NCI-H82 treated with DMSO at 0.1 percent for 48 hours (cell line): ENCODE data around the gene JSRP1.

Experiments
- DNase-seq: peaks from one replicate; lab custom pipeline; 2025; ENCODE audit not compliant: unreplicated experiment; lab: John Stamatoyannopoulos, UW

Gene JSRP1

DNA sequence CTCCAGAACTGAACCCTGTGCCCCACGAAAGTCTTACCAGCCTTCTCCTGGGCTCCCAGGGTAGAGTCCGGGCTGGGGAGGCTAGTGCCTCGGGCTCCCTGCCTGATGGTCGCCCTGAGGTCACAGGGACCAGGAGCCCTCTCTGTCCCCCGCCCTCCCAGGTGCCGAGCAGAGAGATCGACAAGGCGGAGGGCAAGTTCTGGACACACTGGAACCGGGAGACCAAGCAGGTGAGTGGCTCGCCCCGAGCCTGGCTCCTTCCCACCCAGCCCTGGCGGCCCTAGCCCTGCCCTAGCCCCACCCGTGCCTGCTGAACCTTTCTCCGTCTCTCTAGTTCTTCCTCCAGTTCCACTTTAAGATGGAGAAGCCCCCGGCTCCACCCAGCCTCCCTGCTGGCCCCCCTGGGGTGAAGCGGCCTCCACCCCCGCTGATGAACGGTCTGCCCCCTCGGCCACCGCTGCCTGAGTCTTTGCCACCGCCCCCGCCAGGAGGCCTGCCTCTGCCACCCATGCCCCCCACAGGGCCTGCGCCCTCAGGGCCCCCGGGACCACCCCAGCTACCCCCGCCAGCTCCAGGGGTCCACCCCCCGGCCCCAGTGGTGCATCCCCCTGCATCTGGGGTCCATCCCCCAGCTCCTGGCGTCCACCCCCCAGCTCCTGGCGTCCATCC lies 8.7 kb downstream of the JSRP1 start:
- no peak for DNase-seq

DNA sequence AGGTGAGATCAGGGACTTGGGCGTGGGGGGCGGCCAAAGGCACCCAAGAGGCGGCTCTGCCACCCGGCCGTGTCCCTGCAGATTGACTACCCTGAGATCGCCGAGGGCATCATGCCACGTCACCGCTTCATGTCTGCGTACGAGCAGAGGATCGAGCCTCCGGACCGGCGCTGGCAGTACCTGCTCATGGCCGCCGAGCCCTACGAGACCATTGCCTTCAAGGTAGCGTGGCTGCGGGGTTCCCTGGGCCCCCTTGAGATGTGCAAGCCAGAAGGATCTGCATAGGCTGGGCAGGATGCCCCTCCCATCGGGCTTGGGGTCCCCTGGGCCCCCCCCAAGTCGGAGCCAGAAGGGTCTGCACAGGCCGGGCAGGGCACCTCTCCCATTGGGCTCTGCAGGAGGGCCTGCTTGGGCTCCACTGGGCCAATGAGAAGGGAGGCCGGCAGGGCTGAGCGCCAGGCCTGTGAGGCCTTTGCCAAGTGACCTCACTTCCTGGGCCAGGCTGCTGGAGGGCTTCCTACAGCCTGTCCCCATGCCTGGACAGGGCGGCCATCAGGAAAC lies 9.3 kb downstream of the JSRP1 start:
- DNase-seq = no peak

DNA sequence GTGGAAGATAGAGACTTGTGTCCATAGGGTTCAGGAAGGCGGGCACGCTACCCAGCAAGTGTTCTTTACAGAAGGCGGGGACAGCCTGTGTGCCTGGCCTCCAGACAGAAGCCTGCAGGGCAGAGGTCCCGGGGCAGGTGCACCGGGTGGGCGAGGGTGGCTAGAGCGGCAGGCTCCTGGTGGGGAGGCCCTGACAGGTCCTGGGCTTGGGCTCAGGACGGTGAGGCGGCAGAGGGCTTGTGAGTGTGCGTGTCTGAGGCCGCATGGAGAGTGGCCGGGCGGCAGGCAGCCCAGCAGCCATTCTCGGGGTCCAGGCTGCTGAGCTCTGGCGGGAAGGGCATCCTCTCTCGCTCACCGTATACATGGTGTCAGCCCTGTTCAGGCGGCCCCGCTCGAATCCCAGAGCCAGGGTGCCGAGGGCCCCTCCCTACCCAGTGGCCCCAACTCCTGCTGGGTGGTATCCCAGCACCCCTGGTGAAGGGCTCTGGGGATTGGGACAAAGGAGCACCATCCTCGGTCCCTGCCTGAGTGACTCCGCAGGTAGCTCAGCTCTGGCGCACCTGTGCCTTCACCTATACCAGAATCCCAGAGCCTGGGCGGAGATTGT lies 10.1 kb downstream of the JSRP1 start:
- DNase-seq = no peak

DNA sequence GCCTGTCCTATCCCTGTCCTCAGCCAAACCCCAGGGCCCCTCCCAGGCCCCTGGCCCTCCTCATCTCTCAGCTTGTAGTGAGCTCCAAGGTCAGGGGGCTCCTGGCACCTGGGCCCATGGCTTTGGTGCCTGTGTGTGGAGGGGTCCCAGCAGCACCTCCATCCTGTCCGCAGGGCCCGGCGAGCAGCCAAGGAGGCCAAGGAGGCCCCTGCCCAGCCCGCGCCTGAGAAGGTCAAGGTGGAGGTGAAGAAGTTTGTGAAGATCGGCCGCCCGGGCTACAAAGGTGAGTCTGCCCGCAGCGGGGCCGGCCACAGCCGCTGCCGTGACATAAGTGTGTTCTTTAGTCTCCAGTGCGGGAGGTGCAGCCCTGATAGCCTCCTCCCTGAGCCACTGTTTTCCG lies 10.9 kb downstream of the JSRP1 start:
- no peak for DNase-seq

DNA sequence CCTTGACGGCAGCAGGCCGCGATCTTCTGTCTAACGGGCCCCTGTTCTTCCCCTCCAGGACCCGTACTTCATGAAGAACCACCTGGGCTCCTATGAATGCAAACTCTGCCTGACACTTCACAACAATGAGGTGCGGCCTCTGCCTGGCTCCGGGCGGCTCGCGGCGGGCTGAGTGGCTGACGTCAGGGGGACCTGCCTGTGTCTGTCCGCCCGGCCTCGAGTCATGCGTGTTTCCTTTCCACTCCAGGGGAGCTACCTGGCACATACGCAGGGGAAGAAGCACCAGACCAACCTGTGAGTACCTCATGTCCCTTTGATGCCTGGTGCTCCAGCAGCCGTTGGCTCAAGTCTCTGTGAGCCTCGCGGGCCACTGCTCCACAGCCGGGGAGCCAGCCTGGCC lies 11.7 kb downstream of the JSRP1 start:
- no peak for DNase-seq

DNA sequence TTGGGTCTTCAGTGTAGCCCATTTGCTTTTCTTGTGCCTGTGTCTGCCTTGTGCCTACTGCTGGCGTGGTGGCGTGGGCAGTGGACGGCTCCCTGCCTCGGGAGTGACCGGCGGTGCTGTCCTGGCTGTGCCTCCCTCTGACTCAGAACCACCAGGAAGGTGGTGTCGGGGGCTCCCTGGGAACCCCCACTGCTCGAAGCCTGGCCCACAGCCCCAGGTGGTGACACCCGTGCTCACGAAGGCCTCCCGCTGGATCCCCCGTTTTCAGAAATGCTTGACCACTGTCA lies 12.1 kb downstream of the JSRP1 start:
- no peak for DNase-seq

DNA sequence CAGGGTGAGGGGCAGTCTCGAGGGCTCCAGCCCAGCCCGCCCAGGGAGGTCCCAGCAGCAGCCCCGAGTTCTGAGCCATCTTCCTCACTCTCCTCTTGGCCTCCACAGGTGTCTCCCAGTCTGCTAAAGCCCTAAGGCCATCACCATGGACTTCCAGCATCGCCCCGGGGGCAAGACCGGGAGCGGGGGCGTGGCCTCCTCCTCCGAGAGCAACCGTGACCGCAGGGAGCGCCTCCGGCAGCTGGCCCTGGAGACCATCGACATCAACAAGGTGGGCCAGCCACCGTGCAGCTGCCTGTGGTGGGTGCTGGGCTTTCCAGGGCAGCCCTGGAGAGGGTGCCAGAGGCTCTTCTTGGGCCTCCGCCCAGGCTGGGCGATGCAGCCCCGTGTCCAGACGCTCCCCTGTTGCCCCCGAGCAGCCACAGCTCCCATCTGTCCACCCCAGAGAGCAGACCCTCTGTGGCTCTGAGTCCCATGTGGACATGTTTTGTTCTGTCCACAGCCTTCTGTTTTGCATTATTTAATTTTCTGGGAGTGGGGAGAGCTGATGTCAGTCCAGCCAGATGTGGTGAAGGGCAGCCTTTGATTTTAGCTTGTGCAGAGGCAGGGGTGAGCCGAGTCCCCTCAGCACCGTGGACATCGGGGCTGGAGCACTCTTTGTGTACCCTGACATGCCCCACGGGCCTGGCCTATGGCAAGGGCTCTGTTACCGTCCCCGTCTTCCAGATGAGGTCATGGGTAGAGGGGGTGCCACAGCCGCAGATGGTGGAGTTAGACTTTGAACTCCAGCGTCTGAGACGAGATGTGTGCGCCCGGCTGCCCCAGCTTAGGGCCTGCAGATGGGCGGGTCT lies 12.7 kb downstream of the JSRP1 start:
- DNase-seq = no peak

DNA sequence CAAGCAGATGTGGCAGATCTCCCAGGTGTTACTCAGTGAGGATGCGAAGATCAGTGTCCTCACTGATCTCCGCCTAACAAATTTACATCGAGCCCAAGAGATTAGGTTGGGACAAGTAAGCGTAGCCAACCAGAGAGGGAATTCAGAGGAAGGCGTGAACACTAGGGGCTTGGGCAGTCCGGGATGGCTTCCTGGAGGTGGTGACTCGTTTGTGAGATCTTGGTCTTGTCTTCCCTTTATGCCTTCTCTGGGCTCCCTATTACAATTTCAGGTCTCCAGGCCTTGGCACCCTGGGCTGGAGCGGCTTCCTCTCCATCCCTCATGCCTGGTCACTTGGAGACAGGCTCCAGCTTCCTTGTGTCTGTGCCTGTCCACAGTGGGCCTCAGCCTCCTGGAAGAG lies 13.4 kb downstream of the JSRP1 start:
- DNase-seq = no peak

DNA sequence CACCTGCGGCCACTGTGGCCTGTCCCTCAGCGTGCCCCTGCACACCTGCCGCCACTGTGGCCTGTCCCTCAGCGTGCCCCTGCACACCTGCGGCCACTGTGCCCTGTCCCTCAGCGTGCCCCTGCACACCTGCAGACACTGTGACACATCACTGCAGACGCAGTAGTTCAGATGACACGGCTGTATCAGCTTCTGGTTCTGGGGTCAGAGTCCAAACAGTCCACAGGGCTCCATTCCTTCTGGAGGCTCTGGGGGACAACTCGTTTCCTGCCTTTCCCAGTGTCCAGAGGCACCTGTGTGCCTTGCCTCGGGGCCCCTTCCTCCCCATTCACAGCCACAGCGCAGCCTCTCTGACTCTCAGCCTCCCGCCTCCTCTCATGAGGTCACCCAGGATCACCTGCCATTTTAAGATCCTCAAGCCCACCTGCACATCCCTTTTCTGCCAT lies 14.1 kb downstream of the JSRP1 start:
- DNase-seq = no peak

DNA sequence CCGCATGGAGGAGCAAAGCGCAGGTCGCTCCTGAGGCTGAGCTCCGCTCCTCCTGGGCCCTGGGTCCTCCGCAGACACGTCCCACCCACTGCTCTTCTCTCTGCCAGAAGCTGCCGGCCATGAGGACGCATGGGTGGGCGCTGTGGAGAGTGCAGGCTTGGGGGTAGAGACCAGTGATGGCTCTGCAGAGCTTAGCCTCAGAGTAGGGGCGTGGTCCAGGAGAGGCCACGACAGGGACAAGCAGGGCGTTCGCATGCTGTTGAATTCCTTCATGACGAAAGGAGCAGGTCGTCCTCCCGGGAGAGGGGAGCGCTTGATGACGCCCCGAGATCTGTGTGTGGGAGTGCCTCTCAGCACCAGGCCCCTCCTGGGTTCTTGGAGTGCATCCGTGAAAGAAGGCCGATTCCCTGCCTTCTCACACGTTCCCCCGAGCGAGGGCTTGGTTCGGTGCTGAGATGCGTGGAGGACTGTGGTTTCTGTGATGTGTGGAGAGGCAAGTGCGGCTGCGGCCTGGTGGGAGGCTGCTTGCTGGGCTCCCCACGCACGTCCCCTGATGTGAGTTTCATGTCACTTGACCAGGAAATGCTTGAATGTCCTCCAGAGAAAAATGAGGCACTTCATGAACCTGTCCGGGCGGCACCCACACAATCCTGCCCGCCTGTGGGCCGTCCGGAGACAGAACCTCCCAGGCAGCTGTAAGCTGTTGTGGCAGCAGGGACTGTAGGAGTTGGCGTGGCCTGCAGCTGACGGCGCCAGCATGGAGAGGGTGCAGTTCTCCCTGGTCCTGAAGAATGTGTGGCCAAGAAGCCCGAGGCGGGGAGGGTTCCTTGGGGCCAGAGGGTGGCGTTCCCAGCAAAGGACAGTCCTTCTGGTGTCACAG lies 15.1 kb downstream of the JSRP1 start:
- DNase-seq = no peak

DNA sequence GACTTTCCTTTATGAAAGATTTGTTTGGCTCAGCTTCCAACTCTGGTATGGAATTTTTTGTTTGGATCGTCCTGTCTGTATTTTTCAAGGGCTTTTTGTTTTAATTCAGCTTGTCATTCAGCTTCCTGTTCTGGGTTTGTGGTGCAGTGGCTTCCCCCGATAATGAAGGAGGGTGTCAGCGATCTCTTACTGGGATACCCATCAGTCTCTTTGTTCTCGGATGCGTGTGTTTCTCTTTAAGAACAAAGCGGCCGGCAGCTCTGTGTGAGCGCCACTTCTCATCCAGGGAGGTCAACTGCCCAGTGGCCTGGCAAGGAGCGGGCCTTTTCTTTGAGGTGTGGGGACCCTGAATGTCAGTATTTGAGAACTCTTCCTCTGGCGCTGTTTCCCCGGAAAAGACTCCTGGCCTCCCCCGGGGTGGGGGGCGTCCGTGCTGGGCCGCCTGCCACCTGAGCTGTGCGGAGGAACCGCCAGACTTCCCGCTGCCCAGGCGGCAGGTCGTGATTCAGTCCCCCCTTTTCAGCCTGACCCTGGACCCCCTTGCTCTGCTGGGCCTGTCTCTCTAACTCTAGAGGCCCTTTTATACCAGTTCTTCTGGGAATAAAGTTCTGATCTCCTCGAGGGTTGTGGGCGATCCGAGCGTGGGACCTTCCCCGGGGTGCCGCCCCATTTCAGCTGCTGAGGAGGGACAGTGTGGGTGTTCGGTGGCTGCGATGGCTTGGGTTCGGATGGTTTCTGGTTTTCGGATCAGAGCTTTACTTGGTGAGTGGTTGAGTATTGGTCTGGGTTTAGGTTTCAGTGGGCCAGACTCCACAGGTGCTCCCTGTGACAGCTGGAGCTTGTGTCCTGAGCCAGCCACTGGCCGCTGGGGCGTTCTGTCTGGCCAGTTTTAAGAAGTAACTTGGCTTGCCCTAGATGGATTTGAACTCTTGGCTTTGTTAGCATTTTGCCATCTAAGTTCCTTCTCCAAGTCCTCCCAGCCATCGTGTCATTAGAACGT lies 16.1 kb downstream of the JSRP1 start:
- DNase-seq = no peak

DNA sequence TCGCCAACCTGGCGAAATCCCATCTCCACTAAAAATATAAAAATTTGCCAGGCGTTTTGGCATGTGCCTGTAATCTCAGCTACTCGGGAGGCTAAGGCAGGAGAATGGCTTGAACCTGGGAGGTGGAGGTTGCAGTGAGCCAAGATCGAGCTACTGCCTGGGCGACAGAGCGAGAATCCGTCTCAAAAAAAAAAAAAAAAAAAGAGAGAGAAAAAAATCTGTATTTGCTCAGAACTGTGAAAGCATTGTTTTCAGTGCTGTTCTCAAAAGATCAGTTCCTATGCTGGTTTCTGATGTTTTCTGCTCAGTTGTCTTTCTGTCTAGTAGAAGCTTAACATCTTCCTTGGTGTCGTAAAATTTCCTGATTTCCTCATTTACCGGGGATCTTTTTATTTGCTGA lies 17.0 kb downstream of the JSRP1 start:
- no peak for DNase-seq

DNA sequence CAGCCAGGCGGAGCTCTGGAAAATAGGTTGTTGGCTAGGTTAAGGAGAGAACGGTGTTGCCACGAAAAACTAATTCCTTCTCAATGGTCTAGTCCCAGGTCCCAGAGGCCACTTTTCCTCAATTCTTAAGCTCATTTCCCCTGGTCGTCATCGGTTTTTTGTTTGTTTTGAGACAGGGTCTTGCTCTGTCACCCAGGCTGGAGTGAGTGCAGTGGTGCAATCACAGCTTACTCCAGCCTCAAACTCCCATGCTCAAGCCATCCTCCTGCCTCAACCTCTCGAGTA lies 18.4 kb downstream of the JSRP1 start:
- DNase-seq = no peak

DNA sequence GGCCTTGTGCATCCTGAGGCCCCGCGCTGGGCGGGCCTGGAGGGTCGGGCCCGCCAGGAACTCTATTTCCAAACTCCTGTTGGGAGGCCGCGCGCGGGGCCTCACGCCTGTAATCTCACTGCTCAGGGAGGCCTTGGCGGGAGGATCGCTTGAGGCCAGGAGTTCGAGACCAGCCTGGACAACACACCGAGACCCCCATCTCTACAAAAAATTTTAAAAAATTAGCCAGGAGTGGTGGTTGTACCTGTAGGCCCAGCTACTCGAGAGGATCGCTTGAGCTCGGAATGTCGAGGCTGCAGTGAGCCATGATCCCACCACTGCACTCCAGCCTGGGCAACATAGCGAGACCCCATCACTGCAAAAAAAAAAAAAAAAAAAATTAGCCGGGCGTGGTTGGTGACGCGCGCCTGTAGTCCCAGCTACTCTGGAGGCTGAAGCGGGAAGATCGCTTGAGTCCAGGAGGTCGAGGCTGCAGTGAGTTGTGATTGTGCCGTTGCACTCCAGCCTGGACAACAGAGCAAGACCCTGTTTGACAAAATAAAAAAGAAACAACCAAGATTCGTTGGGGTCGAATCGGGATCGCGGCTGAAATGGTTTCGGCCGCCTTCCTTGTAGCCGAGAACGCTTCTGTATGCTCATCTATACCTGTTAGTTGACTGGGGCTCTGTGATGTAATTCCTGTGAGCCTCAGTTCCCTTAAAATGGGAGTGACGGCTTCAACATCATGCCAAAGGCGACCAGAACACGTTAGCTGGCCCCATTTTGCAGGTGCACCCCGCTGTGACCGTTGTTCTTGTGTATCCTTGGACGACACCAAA lies 19.0 kb downstream of the JSRP1 start:
- DNase-seq = no peak

DNA sequence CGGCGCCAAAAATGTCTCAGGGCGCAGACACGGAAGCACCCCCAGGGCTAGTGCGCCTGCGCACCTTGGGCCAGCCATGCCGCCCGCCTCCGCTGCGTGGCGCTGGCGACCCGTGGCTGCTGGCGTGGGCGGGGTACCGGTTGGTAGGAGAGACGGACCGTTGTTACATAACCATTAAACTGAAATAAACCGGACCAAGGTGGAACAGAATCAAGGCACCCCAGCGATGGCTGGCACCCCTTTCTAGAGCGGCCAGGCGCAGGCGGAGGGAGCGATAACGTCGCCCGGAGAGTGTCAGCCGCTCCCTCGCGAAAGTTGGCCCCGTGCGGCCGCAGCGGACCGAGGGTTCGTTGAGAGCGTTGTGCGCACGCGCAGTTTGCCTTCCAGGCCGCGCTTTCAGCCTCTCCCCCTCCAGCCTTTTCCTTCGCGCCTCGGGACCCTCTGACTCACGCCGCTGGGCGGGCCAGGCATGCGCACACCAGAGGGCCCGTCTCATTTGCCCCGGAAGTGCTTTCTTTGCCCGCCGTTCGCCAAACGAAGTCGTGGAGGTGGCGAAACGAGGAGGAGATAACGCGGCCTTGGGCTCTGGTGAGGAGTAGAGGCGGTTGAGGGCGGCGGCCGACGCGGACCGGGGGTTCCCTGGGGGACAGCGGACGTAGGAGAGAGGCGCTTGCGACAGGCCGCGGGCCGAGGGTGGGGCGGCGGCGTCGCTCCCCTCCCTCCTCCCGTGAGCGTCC lies 19.7 kb downstream of the JSRP1 start, which contains the start of the genes PLEKHJ1 and SF3A2:
PLEKHJ1 (minus strand) TSS at position 16 of the 737 bp plus-strand sequence. CDS start 81 bp downstream, outside the sequence.
SF3A2 (plus strand) TSS at position 511 of the 737 bp plus-strand sequence. CDS start 6,595 bp downstream, outside the sequence.
- DNase-seq = peak; percentile 86

DNA sequence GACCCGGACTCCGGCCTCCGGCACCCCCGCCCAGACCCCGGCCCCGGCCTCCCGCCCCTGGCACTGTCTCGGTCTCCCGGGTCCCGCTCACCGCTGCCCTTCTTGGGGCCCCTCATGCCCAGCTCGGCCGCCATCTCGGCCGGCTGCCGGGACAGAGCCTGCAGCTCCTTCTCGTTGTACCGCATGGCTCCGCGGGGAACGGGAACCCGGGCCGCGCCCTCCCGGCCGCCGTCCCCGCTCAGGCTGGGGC lies 20.2 kb downstream of the JSRP1 start:
- DNase-seq = no peak

DNA sequence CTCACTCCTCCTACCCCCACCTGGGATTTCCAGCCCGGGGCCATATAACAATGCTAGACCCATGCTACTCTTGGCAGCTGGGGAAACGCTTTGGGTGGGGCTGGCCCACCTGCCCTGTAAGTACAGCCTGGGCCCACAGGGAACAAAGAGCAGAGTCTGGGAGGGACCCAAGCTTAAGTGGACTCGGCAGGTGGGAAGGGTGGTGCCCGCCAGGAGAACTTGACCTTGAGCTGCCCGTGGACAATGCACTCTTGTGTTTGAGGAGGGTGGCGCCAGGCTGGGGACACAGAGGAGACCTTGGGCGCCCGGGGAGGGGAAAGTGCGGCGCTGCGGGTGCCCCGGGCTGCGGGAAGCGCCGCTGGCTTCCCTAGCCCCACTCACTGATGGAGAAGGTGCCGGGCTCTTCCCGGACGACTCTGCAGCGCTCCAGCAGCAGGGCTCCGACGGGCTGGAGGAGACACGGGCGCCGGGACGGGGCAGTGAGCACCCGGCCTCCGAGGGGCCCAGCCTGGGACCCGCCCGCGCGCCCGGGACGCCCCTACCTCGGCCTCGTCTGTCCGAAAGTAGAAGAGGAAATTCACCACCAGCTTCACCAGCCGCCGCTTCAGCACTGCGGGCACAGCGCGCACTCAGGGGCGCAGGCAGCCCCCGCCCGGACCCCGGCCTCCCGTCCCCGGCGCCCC lies 20.7 kb downstream of the JSRP1 start:
- no peak for DNase-seq

DNA sequence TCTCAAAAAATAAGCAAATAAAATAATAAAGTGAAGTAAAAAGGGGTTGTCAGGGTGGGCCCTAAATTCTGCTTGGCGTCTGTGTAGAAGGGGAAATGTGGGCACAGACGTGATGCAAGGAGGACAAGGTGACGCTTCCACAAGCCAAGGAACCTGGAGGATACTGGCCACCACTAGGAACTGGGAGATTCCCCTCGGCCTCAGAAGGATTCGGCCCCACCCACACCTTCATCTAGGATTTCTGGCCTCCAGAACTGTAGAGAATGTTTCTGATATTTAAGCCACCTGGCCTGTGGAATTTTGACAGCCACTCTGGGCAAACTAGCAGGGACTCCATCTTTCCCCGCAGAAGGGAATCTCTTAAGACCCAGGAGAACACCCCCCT lies 21.2 kb downstream of the JSRP1 start:
- no peak for DNase-seq
